ENCODE data around the gene UBE2L3.
A peak's percentile ranks its signal among the peaks of the same experiment; 100 is the strongest.
"Not testable (repeated sequence)": the region's sequence is repeated elsewhere in the genome, so short reads cannot be mapped to it uniquely, and the experiment has no call there.

The UBE2L3 gene

DNA sequence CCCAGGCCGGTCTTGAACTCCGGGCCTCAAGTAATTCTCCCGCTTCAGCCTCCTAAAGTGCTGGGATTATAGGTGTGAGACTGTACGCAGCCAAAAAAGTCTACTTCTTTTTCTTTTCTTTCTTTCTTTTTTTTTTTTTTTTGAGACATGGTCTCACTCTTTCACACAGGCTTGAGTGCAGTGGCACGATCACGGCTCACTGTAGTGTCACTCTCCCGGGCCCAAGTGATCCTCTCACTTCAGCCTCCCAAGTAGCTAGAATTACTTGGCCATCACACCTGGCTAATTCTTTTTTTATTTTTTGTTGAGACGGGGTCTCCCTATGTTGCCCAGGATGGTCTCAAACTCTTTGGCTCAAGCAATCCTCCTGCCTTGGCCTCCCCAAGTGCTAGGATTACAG, 3.6 kb upstream of the UBE2L3 start:
- no peak for TF ChIP-seq CTCF (conservative IDR thresholded peaks at IDR 0.05; ENCODE audit: low read length)
- no peak overlapping the region for H3K4me3 ChIP-seq (ENCODE audit: low read length)
- no peak for DNase-seq (ENCODE audit: low read depth)

DNA sequence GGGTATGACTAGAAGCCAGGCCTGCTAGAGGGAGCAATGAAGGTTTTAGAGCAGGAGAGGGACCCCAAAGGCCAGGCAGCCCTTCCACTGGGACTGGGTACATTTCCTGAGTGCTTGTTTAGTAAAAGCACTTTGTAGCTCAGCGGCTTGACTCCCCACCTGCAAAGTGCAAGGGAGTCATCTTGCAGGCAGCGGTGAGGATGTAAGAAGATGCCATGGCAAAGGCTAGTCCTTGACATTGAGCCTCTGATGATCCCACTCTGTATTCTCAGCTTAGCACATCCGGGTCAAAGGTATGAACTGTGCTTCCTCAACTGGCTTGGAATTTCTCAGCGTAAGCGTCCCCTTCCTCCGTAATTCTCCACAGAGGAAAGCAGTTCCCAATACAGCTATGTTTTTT, 3.1 kb upstream of the UBE2L3 start:
- DNase-seq (ENCODE audit: low read depth) = no peak
- no peak for TF ChIP-seq CTCF (conservative IDR thresholded peaks at IDR 0.05; ENCODE audit: low read length)
- H3K4me3 ChIP-seq (ENCODE audit: low read length) = no peak overlapping the region

DNA sequence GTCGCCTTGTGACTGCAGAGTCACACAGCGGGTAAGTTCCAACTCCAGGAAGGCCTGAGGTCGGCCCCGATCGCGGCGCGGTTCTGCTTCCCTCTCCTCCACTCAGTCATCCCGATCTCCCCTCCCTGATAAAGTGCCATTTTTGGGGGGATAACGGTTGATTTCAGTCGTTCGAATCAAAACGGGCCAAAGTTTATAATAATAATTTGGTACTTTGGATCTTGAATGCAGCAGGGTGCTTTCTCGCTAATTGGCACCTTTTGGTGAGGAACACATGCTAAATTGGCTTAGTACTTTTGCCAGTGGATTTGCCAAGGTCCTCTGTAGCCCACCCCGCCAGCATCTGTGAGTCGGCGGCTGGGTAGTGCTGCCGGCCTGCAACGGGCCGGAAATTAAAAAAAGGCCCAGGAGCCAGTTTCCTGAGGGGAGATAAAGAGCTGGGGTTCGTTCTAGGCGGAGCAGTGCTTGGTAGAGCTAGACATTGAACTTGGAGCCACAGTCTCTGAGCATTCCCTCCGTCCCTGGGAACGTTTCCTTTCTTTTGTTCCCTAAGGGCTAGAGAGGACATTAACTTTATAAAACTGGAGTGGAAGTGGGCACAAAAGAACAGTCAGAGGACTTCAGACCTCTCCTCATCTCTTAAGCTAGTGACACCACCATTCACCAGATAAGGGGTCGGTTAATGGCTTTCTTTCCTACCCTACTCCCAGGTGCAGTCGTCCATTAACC, 997 bp downstream of the UBE2L3 start:
- TF ChIP-seq CTCF (conservative IDR thresholded peaks at IDR 0.05; ENCODE audit: low read length) = no peak
- peak; percentile 32 for DNase-seq (ENCODE audit: low read depth)

GRCh38 chr22:21569076-21569427, 1.5 kb downstream of the UBE2L3 start:
- not testable (repeated sequence) for DNase-seq (ENCODE audit: low read depth)
- peak overlapping the region; percentile 85 for H3K4me3 ChIP-seq (ENCODE audit: low read length)

More for the DNA sequence above, 997 bp downstream of the UBE2L3 start:
- H3K4me3 ChIP-seq (ENCODE audit: low read length) = peak overlapping the region; percentile 85

- no peak for DNase-seq (ENCODE audit: low read depth)
- no peak for TF ChIP-seq CTCF (conservative IDR thresholded peaks at IDR 0.05; ENCODE audit: low read length)
- H3K4me3 ChIP-seq (ENCODE audit: low read length) = peak overlapping the region; percentile 85
Measured at GRCh38 chr22:21569459-21570170, 2.1 kb downstream of the UBE2L3 start.

- DNase-seq (ENCODE audit: low read depth) = no peak
- H3K4me3 ChIP-seq (ENCODE audit: low read length) = no peak overlapping the region
- TF ChIP-seq CTCF (conservative IDR thresholded peaks at IDR 0.05; ENCODE audit: low read length) = no peak
Measured at GRCh38 chr22:21570398-21570797, 2.9 kb downstream of the UBE2L3 start.

DNA sequence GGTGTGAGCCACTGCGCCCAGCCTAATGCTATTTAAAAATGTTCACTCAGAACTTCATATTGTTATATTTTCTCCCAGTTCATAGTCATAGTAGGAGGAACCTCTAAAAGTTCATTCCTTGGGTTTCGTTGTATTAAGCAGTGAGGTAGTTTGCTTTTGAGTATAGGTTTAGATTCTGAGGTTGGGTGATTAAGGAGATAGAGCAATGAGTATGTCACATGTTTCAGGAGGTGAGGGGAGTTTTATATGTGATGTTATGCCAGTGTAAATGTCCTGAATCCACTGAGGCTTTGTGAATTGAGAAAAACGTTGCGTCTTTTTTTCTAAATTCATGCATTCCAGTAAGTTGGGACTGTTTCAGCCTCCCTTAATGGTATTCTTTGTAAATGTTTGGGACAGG, 4.2 kb downstream of the UBE2L3 start:
- H3K4me3 ChIP-seq (ENCODE audit: low read length) = no peak overlapping the region
- DNase-seq (ENCODE audit: low read depth) = no peak
- TF ChIP-seq CTCF (conservative IDR thresholded peaks at IDR 0.05; ENCODE audit: low read length) = no peak

Measured in AG10803 (cell line).